Measurements from ENCODE around the gene TMEM62. TPM values are rescaled to one million over a fixed set of nuclear protein-coding genes. Genes with fewer than 3 reads are reported as not detected.

The TMEM62 gene
- total and polyA plus RNA-seq, 2 of the 8 experiments (the other 6 are each of a cell fraction or from before 2014, with no cell fraction given), result 2.0 to 4.0 TPM

GRCh38 chr15:43127752-43128151 is 5.6 kb upstream of the TMEM62 start (continued):
- TF ChIP-seq ATF2 (IDR thresholded peaks at IDR 0.05; ENCODE audit: low read length) (no peak), SAP30 (IDR thresholded peaks at IDR 0.05; ENCODE audit: insufficient read depth, insufficient replicate concordance, low read length) (no peak), SIN3A (conservative IDR thresholded peaks at IDR 0.05 in 1 of 2, IDR thresholded peaks at IDR 0.05 in 1 of 2; ENCODE audit: low read depth in 1 of 2, low read length in 2 of 2) (no peak), SP2 (IDR thresholded peaks at IDR 0.05; ENCODE audit: low read length) (no peak), JUN (IDR thresholded peaks at IDR 0.05; ENCODE audit: low read depth, low read length) (no peak), CREB1 (IDR thresholded peaks at IDR 0.05) (no peak), KDM4A (IDR thresholded peaks at IDR 0.05; ENCODE audit: low read depth, low read length, severe bottlenecking) (no peak)
